Measurements from ENCODE around the gene PCLO.

DNA sequence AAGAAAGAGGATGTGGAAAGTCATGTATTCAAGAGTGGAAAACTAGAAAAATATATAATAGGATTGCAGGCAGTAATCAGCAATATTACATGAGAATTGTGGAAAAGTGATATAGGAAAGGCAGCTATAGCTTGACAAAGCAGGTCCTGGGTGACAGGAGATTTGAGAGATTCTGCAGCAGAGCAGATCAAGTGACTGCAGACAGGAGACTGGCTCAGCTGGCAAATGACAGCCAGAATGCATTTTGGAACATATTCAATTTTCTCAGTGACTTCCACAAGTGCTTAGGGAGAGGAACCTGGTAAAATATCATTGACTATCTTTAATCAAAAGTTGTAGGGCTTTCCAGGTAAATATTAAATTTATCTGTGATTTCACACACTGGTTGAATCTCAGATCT, 458.6 kb downstream of the PCLO start:
- TF ChIP-seq, protein P1, sequence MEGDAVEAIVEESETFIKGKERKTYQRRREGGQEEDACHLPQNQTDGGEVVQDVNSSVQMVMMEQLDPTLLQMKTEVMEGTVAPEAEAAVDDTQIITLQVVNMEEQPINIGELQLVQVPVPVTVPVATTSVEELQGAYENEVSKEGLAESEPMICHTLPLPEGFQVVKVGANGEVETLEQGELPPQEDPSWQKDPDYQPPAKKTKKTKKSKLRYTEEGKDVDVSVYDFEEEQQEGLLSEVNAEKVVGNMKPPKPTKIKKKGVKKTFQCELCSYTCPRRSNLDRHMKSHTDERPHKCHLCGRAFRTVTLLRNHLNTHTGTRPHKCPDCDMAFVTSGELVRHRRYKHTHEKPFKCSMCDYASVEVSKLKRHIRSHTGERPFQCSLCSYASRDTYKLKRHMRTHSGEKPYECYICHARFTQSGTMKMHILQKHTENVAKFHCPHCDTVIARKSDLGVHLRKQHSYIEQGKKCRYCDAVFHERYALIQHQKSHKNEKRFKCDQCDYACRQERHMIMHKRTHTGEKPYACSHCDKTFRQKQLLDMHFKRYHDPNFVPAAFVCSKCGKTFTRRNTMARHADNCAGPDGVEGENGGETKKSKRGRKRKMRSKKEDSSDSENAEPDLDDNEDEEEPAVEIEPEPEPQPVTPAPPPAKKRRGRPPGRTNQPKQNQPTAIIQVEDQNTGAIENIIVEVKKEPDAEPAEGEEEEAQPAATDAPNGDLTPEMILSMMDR (IDR thresholded peaks at IDR 0.05): no peak
- TF ChIP-seq POLR2A (IDR thresholded peaks at IDR 0.05): no peak
- TF ChIP-seq POLR2AphosphoS5 (IDR thresholded peaks at IDR 0.05; ENCODE audit: insufficient read depth in 1 of 2, low read depth in 1 of 2): no peak

All from vagina (tissue), 2 donors.